Raji (cell line): ENCODE results near the gene CTTN.

Experiments
- POLR2A ChIP-seq: IDR thresholded peaks from 2 replicates; pipeline ENCODE4 v1.6.1; 2011; ENCODE audit warnings: low read depth, low read length, control low read depth; ENCODE audit not compliant: insufficient read depth

CTTN gene

GRCh38 chr11:70467201-70468085, 69.1 kb downstream of the CTTN start:
- no peak for TF ChIP-seq POLR2A

DNA sequence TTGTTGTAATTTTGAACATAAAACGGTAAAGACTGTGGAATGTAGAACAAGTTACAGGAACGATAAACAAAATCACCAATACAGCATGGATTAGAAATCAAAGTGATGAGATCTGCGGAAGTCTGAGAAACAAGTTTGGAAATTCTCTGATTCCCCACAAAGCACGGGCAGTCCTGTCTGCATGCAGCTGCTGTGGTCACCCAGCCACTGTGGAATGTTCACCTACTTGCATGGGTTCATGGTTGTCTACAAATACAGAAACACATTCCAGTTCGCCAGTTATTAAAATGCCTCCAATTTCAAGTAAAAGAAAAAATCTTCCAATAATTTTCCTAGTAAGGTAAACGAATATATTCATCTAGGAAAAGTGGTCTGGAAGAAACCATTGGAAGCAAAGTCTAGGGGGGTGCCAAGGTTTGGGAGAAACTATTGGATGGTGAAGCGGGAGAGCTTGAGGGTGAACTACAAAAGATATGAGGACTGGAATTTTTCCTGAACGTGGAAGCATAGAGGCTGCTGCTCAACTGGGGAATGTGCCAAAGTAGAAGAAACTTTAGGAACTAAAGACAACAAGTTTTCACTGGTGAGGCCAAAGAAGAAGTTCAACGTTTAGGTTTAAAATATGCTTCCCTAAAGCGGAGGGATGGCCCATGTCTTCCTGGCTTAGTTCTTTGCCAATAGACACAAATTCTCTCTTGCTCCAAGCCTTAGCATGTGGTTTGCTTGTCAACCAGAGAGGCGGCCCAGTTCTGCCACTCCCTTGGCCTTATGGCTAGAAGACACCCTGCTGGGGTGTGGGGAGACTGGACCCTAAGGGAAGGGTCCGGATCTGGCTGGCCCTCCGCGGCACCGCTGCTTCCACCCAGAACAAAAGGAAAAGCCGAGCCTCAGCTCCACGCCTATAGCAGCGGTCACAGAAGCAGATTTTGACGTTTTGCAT, 70.2 kb downstream of the CTTN start:
- no peak for TF ChIP-seq POLR2A

DNA sequence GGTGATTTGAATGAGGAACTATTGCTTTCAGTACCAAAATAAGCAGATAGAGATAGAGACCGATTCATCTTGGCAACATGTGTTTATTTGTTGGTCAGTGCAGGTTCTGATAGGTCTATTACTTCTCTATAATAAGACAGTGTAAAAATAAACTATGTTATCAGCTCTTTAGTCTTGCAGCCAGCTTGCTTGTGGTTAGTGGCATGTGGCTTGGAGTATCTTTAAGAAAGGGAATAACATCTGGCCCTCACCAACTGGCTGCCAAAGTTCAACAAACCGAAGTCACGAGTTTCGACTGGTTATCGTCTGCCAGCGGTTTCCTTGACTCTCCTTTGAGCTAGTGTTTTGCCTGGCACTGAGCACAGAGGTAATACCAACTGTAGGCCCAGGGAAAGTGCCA, 71.8 kb downstream of the CTTN start:
- no peak for TF ChIP-seq POLR2A

- no peak for TF ChIP-seq POLR2A
These were observed 72.9 kb downstream of the CTTN start for GRCh38 chr11:70471254-70471653.

- no peak for TF ChIP-seq POLR2A
These were observed 73.9 kb downstream of the CTTN start for GRCh38 chr11:70472240-70472639.

- no peak for TF ChIP-seq POLR2A
These were observed 75.0 kb downstream of the CTTN start for GRCh38 chr11:70473186-70473872.

DNA sequence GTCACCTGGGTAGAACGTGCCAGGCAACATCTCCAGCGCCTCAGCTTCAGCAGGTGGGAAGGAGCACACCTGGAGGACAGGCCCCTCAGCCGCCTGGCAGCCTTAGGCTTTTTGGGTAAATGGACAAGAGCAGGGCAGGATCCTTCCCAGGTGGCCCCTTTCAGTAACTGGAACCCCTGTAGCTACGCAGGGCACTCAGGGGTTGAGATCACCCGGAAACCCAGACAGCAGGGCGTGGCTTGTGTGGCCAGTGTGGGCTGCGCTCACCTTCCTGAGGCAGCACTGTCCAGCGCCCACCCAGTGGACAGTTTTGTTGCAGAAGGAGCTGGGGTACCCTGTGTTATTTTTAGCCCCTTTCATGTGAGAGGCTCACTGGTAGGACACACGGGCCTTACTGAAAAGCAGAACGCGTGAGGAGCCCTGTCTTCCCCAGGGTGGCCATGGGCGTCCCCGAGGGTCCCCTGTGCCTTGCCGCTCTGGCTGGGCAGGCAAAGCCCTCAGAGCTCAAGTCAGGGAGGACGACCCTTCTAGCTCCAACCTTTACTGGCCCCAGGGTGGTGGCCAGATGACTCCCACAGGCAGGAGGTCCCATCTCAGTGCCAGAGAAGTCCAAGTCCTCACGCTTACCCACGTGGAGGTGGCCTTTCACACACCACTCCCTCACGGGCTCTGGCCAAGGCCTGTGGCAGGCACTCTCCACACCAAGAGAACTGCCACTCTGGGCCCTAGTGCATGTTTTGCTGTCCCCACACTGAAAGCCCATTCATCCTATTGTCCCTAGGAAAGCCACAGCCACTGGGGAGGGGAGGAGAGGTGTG, 75.8 kb downstream of the CTTN start:
- no peak for TF ChIP-seq POLR2A

DNA sequence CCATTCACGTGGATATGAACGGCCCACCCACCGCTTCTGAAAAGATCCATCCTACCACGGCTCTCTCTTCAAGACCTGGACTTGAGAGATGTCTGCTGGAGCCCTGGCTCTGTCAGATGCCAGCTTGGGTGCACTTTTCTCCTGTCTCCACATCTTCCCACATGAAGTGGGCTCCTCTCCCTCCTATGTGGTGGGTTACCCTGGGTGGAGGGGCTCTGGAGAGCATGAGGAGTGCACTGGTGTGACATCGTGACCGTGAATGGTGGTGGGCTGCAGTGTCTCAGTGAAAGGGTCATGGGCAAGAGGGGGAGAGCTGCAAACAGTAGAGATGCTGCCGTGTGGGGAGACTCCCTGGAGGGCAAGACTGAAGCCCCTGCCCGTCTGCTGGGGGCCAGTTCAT, 76.4 kb downstream of the CTTN start:
- TF ChIP-seq POLR2A = no peak

- TF ChIP-seq POLR2A = no peak
These were observed 78.3 kb downstream of the CTTN start for GRCh38 chr11:70476669-70477068.

DNA sequence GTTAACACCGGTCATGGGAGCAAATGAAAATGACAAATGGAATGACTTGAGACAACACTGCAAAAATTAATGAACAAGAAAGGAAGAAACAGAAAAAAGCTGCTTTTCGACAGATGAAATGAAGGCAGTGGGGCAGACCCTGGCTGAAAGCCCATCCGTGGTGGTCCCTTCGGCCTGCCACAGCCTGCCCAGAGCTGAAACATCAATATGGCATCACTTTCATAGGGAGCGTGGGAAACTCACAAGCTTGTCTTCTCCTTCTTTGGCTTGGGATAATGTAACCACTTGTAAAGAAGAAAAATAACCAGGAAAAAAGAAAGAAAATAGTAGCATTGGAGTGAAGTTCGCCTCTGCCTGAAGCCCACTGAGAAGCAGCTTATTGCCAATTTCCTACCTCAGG, 78.8 kb downstream of the CTTN start:
- TF ChIP-seq POLR2A = no peak

DNA sequence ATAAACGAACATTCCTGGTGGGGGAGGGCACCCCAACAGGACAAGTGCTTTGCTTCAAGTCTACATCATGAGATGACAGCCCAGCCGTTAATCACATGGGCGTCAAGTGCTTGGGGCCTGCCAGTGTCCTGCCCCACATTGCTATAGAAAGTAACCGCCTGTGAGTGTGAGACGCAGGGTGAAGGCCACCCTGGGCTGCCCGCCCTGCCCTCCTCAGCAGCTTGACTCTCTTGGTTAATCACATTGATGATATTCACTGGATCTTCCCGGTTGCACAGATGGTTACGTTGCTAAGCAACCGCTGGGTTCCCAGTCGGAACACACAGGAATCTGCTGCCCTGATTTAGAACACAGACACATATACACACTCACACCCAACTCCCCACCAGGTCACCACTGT, 79.3 kb downstream of the CTTN start:
- TF ChIP-seq POLR2A = no peak

DNA sequence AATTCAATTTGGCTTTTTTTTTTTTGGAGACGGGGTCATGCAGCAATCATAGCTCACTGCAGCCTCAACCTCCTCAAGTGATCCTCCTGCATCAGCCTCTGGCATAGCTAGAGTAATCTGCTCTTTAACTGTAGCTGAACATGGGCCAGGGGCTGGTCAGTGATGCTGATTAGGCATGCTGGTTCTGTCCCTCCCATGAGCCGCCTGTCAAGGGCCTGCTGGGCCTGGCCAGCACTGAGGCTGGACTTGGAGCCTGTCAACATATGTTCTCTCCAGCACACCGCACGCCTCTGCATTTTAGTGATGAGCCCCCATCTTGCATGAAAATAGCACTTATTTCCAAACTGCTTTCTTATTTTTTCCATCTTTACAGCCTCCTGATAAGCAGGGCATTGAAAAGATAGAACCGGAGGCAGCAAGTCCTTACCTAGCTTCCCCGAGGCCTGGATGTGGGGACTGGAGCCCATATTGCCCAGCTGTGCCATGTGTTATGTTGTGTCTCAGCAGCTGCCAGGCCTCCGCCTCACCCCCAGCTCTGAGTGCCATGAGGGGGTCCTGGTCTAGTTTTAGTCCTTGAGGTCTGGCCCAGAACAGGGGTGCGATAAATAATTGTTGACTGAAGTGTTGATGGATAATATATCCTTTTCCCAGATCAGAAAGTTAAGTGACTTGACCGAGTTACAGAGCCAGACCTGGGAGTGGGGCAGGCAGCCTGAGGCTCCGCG, 80.0 kb downstream of the CTTN start:
- TF ChIP-seq POLR2A = no peak

- no peak for TF ChIP-seq POLR2A
These were observed 82.4 kb downstream of the CTTN start for GRCh38 chr11:70480711-70481110.
